ENCODE results near the gene FRMPD2.
"Not testable (repeated sequence)": the region's sequence is repeated elsewhere in the genome, so short reads cannot be mapped to it uniquely, and the experiment has no call there.

Gene FRMPD2

DNA sequence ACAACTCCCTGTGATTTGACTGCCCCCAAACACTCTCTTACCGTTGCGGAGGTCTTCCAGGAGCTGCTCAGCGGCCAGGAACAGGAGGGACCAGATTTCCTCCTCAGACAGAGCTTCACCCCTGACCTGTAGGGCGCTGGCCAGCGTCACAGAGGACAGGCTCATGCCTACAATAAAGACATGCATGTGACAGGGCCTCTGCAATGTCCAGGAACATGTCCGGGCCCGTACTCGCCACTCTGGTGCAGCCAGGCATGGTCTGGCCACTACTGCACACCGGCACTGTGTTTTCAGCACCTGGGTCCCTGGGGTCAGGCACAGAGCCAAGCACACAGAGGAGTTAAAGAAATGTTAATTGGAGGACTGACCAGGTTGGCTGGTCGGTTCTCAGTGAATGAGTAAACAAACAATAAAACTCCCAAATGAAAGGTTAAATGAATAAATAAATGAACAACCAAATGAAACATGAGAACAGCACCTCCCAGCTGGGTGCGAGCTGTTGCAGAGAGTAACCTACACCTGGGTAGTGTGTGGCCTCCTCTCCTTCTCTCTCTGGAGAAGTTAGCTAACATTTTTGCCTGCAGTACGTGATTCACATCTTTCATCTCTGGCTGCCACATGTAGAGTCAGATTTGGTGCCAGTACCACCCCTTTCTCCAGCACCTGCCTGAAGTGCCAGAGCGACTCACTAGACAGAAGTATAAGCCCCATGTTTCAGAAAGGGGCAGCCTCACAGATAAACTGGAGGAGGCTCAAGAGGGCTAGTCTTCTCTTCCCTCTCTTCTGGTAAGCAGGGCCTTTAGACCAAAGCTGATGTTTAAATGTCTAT is 22.8 kb downstream of the FRMPD2 start:
- DNase-seq, result no peak

DNA sequence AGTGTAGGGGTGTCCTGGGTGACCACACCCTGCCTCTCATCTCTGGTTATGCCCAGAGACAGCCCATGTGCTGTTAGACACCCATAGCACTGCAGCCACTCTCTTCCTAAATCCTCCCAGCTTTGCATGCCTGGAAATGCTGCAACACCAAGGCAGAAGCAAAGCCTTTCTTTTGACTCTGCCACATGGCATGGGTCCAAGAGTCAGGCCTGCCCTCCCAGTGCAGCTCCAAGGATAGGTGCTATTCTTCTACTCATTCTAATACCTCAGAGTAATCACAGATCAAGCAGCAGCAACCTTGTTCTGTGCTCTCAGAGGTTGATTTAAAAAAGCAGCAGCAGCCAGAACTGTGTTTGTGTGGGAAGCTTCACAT is 23.4 kb downstream of the FRMPD2 start:
- no peak for DNase-seq

GRCh38 chr10:48249763-48250351 is 24.6 kb downstream of the FRMPD2 start:
- no peak for DNase-seq

GRCh38 chr10:48249004-48249762 is 25.3 kb downstream of the FRMPD2 start:
- no peak for DNase-seq

DNA sequence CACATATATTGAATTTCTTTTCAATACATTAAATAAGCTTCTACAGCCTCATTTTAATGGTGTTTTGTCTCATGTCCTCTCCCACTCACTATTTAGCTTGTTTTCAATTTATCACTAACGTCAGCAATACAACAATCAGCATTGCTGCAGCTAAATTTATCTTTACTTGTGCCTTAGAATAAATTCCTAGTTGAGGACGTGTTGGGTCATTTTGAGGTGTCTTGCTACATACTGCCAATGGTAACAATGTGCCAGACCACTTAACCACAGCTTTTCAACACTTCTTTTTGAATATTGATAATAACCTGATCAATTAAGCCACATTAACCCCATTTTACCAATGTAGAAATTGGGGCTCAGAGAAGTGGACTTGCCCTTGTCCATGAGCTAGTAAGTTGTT is 26.0 kb downstream of the FRMPD2 start:
- no peak for DNase-seq

GRCh38 chr10:48247680-48248079 is 26.8 kb downstream of the FRMPD2 start:
- no peak for DNase-seq

DNA sequence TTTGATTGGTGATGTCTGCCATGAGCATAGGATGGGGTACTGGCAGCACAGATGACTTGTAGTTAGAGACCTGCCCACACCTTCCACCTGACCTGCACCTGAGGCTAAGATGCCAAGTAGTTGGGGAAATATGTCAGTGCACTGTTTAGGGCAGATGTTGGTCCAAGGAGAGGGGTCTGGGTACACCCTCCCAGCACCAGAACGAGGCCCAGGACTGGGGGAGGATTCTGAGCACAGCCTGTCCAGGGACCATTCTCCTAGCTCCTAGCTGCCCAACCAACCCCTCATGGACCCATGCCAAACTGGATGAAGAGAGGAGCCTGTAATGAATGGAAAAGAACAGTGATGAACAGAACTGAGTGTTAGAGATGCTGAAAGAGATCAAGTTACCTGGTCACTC is 28.0 kb downstream of the FRMPD2 start:
- DNase-seq, result no peak

DNA sequence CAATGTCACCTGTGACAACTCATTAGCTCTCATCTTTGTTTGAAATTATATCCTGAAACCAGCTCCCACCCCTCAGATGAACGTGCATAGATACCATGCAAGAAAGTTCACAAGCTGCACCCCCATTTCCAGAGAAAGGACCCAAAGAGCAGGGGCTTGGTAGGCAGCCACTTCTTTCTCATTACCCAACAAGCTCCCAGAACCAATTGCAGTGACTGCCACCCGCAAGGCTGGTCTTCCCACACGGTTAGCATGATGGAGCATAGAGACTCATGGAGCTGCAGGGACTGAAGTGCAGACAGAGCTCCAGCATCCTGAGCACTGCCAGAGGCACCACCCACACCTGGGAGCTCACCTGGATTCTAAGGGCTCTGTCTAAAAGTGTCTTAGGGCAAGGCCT is 28.5 kb downstream of the FRMPD2 start:
- no peak for DNase-seq

- DNase-seq, result not testable (repeated sequence)
Observed at GRCh38 chr10:48243921-48244320, 30.6 kb downstream of the FRMPD2 start.

DNA sequence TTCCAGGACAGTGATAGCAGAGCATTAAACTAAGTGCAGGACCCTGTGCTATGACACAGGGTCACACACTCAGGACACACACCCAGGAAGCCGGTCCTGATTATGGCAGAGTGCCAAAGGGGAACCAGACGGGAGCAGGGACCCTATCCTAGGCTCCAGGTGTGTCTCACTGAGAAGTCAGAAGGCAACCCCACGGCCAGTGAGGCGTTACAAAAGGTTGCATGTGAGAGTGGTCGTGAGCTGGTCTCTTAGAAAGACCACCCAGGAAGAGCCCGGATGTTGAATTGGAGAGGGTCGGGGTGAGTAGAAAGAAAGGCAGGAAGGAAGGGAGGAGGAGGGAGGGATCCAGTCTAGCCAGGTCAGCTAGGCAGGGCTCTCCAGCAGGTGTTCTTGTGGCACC is 31.0 kb downstream of the FRMPD2 start:
- no peak for DNase-seq

DNA sequence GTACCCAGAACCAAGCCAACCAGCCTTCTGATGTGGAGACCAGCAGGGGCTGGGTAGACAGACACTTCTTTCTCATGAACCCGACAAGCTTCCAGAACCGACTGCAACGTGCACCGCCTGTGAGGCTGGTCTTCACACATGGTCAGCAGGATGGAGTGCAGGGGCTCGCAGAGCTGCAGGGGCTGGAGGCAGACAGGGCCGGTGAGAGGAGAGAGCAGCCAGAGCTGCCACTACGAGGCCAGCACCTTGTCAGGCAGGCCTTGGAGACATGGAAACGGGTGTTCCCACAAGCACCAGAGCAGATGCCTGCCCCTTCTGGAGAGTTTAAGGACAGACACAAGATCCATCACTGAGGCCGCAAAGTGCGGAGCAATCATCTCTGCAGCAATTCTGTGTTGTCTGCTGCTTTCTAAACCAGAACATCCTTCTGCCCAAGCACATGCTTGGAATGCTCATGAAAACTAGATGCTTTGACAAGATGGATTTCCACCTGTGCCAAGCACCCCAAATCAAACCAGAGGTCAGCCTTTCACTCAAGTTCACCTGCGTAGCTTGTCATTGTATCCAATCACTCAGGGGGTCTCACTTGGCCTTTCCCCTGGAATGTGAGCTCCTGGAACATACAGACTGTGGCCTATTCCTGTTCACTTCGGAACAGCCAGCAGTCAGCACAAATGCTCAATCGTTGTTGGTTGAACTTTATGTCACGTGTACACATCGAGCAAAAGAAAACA is 32.2 kb downstream of the FRMPD2 start:
- DNase-seq, result no peak

- no peak for DNase-seq
Observed at GRCh38 chr10:48241332-48241731, 33.2 kb downstream of the FRMPD2 start.

GRCh38 chr10:48240196-48240595 is 34.3 kb downstream of the FRMPD2 start:
- DNase-seq, result no peak

- no peak for DNase-seq
Observed at GRCh38 chr10:48239618-48240017, 34.9 kb downstream of the FRMPD2 start.

GRCh38 chr10:48238826-48239520 is 35.5 kb downstream of the FRMPD2 start:
- no peak for DNase-seq

- DNase-seq, result no peak
Observed at GRCh38 chr10:48237259-48238250, 36.9 kb downstream of the FRMPD2 start.

DNA sequence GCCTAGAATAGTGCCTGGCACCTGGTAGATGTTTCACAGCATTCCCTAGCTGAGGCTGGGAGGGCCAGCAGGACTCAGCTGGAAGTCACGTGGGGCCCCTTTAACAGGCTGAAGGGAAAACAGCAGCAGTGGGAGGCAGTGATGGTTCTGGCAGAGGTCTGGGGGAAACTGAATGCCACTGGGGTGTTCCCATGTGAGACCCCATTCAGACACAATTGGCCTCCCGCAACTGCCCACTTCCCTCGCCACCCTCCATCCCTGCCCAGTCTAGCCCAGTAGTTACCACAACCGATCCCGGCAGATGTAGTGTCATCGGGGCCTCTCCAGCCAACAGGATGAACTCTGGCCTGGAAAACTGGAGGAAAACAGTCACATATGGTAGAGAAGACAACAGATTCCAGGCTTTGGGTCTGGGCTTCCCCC is 38.3 kb downstream of the FRMPD2 start:
- DNase-seq, result no peak

DNA sequence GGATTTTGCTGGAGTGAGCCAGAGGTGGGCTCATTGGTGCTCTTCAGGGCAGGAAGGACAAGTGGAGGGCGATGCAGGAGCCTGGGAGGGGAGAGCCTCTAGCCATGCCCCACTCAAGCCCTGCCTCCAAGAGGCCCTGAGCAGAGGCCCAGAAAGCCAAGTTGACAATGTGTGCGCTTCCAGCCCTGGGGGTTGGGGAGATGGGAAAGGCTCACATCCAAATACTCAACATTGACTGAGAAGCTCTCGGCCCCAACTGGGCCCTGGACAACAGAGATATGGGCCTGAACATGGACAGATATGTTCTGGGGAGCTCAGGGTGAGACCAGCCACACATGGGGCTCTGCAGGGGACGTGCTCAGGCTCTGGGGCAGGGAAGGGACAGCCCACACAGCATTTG is 39.0 kb downstream of the FRMPD2 start:
- DNase-seq, result no peak

DNA sequence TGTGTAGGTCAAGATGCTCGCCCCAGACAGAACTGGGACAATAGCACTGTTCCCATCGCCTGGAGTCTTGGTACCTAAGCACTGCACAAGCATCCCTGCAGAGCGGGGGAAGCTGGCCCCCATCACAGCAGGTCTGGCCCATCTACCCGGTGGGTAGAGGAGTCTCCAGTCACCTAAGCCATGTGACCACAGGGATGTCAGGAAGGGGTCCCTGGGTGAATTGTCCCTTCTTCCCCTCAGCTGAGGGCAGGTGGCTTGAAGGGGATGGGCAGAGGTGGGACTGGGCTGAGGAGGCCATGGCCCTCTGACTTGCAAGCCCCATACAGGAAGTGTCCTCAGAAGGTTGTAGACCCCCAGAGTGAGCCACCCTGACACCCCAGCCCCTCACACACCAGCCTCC is 39.7 kb downstream of the FRMPD2 start:
- no peak for DNase-seq

- no peak for DNase-seq
Observed at GRCh38 chr10:48234295-48234694, 40.2 kb downstream of the FRMPD2 start.

- no peak for DNase-seq
Observed at GRCh38 chr10:48233559-48234005, 40.9 kb downstream of the FRMPD2 start.

Measured in NCI-H187 (cell line).